ENCODE results near the gene TEF.
"Not testable (repeated sequence)": the region's sequence is repeated elsewhere in the genome, so short reads cannot be mapped to it uniquely, and the experiment has no call there.

TEF gene

DNA sequence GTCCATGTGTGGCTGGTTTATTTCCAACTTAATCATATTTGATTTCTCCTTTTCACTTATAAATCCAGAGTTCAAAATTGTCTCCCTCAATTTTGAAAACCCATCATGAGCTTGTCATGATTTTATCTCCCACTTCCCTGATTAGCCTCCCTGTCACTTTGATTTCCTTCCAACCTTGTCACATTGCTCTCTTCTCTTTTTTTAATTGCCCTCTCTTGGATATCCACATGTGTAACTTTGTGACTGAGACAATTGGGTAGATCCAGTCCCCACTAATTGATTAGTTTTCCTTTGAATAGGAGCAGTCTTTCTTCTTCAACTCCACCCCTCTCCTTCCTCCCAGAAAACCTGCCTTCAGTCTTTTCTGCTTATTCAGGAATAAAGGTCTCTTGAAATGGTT is 2.4 kb downstream of the TEF start:
- DNase-seq = no peak

DNA sequence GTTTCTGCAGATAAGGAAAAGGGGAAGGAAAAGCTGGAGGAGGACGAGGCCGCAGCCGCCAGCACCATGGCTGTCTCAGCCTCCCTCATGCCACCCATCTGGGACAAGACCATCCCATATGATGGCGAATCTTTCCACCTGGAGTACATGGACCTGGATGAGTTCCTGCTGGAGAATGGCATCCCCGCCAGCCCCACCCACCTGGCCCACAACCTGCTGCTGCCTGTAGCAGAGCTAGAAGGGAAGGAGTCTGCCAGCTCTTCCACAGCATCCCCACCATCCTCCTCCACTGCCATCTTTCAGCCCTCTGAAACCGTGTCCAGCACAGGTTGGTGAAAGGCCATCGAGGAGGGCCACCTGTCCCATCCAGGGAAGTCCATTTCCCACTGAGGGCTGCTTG is 5.6 kb downstream of the TEF start:
- DNase-seq = no peak

DNA sequence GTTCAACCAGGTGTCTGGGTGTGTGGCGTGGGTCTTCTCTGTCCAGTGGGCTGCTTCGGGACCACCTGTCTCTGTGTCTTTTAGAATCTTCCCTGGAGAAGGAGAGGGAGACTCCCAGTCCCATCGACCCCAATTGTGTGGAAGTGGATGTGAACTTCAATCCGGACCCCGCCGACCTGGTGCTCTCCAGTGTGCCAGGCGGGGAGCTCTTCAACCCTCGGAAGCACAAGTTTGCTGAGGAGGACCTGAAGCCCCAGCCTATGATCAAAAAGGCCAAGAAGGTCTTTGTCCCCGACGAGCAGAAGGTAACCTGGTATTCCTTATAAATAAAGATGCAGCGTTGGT is 12.2 kb downstream of the TEF start:
- no peak for DNase-seq

GRCh38 chr22:41395531-41396240 is 13.9 kb downstream of the TEF start:
- no peak for DNase-seq

DNA sequence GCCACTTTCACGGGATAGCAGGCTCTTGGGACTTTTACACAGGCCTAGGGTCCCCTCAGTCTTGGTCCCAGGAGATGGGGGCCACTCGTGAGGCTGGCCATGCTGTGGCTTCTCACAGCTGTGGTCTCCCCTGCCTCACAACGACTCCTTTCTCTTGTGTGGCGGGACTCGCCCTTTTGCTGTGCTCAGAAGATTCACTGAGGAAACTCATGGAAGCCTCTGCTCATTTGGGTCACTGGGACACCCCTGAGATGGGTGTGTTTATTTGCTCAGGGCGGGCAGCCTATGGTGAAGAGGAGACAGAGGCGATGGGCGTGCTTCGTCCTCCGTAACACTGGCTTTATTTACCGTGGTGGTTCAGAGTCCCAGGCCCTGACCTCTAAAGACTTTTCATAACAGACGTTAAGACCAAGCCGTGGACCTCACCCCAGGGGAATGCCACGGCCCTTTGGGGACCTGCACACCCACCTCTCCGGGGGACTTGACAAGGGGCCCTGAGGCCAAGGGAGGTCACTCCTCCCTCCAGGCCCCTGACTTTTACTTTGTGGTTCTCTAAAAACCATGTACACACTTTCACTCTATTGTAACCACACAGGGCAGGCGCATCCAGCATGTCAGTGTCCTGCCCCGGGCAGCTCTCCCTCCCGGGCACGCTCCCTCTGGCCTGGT is 15.5 kb downstream of the TEF start:
- no peak for DNase-seq

- DNase-seq = no peak
Observed at GRCh38 chr22:41398921-41399320, 17.2 kb downstream of the TEF start.

GRCh38 chr22:41401781-41402648 is 20.3 kb downstream of the TEF start:
- DNase-seq = no peak

DNA sequence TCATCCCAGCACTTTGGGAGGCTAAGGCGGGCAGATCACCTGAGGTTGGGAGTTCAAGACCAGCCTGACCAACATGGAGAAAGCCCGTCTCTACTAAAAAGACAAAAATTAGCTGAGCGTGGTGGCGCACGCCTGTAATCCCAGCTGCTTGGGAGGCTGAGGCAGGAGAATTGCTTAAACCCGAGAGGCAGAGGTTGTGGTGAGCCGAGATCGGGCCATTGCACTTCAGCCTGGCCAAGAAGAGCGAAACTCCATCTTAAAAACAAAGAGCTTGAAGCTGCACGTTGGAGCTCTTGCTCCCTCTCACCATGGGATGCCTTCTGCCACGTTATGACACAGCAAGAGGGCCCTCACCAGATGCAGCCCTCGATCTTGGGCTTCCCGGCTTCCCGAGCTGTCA is 21.1 kb downstream of the TEF start:
- DNase-seq = not testable (repeated sequence)

DNA sequence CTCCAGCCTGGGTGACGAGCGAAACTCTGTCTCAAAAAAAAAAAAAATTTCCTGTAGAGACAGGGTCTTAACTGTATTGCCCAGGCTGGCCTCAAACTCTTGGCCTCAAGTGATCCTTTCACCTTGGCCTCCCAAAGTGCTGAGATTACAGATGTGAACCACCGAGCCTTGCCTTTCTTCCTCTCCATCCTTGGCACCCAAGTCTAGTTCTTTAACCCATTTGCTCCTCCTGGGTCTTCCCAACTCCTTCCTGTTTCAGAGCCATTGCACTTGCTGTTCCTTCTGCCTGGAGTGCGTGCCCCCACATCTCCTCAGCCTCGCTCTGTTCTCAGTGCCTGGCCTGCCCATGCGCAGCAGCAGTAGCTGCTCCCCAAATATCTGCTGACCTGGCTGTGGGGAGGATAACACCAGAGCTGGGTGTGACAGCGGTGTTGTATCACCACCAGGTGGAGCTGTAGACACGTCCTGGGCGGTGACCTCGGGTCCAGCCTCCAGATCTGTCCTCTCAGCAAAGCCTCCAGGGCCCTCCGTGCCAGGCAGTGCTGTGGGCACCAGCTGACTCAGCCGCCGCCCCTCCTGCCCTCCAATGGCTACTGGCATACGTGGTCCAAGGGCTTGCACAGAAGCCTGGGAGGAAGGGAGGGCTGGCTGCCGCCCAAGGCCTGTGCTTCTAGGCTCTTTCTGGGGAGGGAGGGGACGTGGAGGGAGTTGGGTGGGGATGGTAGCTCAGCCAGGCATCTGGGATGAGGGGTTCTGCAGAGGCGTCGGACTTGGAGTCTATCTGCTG is 22.0 kb downstream of the TEF start:
- DNase-seq = peak; percentile 39

DNA sequence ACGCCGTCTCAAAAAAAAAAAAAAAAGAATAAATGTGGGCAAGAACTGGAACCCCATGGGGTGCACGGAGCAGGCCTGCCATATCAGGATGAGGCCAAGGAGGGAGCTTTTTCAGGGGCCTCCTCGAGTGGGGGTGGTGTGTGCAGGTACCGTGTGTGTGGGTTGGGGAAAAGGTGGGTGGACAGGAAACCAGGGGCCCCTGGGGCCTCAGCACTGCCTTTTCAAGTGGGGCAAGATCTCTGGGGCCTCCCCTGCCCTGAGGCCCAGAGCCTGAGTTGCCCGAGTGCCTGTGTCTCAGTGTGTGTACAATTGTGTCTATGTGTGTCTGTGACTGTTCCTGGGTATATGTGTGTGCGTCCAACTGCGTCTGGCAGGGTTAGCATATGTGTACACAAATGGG is 23.8 kb downstream of the TEF start:
- DNase-seq = no peak

- no peak for DNase-seq
Observed at GRCh38 chr22:41406410-41406809, 24.7 kb downstream of the TEF start.

DNA sequence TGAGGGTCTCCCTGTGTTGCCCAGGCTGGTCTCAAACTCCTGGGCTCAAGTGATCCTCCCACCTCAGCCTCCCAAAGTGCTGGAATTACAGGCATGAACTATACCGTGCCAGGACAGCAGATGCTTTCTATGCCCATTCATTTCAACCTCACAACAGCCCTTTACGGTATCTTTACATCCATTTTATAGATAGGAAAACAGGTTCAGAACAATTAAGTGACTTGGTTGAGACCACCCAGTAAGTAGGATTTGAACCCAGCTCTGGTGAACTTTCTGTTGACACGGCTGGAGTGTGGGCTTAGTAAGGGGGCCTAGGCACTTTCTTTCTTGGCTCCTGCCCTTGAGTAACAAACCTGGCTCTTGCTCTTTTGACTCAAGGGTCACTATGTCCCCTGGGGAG is 25.7 kb downstream of the TEF start:
- DNase-seq = no peak

GRCh38 chr22:41408665-41409064 is 26.9 kb downstream of the TEF start:
- DNase-seq = no peak

DNA sequence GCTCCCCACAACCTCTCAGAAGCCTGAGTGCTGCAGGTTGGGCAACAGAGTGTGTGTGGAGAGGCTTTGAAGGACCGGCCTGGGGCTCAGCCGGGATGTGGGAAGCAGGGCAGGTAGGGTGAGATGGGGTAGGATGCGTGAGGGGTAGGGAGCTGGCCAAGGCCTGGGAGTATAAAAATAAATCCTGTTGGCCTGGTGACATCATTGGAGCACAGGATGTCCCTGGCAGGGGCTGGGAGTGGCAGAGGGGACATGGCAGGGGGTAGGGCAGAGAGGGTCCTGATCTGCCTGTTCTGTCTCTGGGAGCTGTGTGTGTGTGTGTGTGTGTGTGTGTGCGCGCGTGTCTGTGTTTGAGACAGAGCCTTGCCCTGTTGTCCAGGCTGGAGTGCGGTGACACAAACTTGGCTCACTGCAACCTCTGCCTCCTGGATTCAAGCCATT is 28.6 kb downstream of the TEF start:
- DNase-seq = no peak

- DNase-seq = no peak
Observed at GRCh38 chr22:41411021-41411851, 29.5 kb downstream of the TEF start.

DNA sequence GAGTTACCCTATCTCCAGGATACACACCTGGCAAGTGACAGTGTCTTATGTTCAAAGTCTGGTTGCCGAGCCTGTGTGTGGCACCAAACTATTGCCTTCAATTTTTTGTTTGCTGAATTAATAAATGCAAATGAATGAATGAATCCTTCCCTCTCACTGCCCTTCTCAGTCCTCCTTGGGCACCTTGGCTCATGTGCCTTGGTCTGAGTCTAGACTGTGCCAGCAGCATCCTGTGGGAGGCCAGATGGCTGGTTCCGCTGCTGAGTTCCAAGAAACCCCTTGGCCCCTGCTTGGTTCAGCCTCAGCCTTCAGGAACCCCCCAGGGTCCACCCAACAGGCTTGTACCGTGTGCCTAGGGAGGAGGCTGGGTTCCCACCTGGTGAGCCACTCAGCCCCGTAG is 33.8 kb downstream of the TEF start:
- no peak for DNase-seq

- DNase-seq = no peak
Observed at GRCh38 chr22:41417622-41418390, 36.1 kb downstream of the TEF start.

DNA sequence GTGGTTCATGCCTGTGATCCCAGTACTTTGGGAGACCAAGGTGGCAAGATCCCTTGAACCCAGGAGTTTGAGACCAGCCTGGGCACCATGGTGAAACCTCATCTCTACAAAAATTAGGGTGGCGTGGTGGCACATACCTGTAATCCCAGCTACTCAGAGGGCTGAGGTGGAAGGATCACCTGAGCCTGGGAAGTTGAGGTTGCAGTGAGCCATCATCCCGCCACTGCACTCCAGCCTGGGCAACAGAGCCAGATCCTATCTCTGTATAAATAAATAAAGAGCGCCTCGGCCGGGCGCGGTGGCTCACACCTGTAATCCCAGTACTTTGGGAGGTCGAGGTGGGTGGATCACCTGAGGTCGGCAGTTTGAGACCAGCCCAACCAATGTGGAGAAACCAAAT is 37.0 kb downstream of the TEF start:
- no peak for DNase-seq

DNA sequence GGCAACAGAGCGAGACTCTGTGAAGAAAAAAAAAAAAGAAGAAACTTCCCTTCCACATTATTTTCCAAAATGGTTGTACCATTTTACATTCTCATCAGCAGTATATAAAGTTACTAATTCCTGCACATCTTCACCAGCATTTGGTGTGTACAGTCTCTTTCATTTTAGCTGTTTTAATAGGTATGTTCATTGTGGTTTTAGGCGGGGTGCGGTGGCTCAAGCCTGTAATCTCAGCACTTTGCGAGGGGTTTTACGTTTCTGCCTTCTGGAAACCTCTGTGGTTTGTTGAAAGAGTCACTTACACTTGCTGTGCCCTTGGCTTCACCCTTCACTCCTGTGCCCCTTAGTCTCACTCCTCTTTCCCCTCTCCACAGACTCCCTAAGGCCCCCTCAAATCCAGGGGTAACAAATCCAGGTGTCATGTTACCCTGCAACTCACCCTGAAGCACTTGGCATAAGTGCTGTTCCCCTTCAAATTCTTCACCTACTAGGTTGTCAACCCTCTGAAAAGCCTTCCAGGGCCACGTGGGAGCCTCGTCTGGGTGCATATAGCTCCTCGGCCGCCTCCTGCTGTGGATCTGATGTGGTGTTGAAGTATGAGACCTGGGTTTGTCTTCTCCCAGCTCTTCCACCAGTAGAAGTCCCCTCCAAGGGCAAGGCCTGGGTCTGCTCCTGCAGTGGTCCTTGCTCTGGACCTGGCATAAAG is 44.1 kb downstream of the TEF start:
- DNase-seq = no peak

DNA sequence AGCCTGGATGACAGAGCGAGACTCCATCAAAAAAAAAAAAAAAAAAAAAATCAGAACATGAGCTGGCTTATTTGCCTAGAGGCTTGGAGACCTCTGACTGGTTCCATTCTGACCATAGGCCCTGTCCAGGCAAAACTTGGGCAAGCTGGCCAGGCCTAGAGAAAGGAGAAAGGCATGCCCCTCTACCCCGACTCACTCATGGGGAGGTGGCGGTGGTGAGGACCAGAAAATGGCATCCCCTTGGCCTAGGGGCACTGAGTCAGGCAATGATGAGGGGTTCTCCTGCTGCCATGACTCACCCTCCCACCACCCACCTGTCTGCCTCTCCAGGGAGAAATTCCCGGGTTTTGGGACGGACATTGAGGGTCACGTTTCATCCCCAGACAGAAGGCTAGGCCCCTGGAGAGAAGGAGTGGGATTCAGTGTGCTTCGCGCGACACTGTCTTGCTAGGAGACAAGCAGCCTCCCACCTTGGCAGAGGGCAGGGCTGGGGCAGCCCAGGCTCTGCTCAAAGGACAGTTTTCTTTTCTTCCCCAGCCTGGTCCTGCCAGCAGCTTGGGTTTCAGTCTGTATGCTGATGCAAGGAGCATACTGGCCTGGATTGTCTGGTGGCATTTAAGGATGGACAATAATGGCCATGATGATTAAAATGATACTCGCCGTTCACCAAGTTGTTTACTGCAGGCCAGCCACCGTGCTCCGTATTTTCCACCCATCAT is 47.6 kb downstream of the TEF start:
- no peak for DNase-seq
